ENCODE results near the gene SEC24C.
A peak's percentile ranks its signal among the peaks of the same experiment; 100 is the strongest.

Gene SEC24C

DNA sequence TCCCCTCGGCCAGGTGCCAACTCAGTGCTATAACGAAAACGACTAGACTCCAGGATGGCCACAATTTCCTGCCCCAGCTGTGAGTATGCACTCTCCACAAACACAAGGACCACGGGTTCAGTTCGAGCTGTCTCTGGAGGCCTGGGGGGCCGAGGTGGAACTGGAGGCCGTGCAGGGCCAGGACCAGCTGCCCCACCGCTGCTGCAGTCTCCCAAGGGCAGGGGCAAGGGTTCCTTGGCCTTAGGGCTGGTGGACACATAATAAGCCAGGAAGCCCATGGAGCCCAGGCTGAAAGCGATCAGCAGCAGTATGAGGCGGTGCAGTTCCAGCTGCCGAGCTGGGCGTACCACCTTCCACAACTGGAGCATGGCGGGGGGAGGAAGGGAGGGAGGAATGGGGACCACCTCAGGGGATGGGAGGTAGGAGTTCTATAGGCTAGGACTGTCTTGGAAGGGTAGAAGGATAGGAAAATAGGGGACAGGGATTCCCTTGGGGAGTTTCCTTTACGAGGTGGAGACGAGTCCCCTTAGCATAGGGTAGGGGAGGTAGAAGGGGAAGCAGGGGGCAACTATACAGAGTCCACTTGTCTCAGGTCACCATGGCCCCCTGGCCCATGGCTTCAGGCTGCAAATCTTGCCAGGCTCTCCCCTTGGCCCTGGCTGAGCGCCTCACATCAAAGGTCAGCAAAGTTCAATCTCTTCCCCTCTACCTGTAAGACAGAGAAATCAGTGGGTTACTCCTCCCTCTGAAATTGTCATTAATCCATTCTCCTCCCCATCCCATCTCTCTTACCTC lies 64.0 kb downstream of the SEC24C start:
- Histone ChIP-seq H3K4me3 (ENCODE audit: low read depth, low read length) (no peak overlapping the region), H3K9me3 (no peaks in the 10 kb centered on the region), H3K27me3 (no peaks in the 10 kb centered on the region), H3K36me3 (peaks cover 15% of the 10 kb centered on the region), H3K4me1 (no peaks in the 10 kb centered on the region)
- TF ChIP-seq, protein P1, sequence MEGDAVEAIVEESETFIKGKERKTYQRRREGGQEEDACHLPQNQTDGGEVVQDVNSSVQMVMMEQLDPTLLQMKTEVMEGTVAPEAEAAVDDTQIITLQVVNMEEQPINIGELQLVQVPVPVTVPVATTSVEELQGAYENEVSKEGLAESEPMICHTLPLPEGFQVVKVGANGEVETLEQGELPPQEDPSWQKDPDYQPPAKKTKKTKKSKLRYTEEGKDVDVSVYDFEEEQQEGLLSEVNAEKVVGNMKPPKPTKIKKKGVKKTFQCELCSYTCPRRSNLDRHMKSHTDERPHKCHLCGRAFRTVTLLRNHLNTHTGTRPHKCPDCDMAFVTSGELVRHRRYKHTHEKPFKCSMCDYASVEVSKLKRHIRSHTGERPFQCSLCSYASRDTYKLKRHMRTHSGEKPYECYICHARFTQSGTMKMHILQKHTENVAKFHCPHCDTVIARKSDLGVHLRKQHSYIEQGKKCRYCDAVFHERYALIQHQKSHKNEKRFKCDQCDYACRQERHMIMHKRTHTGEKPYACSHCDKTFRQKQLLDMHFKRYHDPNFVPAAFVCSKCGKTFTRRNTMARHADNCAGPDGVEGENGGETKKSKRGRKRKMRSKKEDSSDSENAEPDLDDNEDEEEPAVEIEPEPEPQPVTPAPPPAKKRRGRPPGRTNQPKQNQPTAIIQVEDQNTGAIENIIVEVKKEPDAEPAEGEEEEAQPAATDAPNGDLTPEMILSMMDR (IDR thresholded peaks at IDR 0.05; ENCODE audit: low read depth, low read length): no peak
- no peak for DNase-seq

- no peaks in the 10 kb centered on the region for H3K4me1 ChIP-seq
- H3K9me3 ChIP-seq: no peaks in the 10 kb centered on the region
- TF ChIP-seq, protein P1 (IDR thresholded peaks at IDR 0.05; ENCODE audit: low read depth, low read length): no peak
- H3K36me3 ChIP-seq: peaks cover 15% of the 10 kb centered on the region
- H3K27me3 ChIP-seq: no peaks in the 10 kb centered on the region
- no peak overlapping the region for H3K4me3 ChIP-seq (ENCODE audit: low read depth, low read length)
- no peak for DNase-seq
Observed at GRCh38 chr10:73809061-73809818, 65.1 kb downstream of the SEC24C start.

GRCh38 chr10:73810358-73810734 lies 66.2 kb downstream of the SEC24C start:
- H3K4me3 ChIP-seq (ENCODE audit: low read depth, low read length): peak overlapping the region; percentile 75
- no peak for DNase-seq
- peaks cover 15% of the 10 kb centered on the region for H3K36me3 ChIP-seq
- no peaks in the 10 kb centered on the region for H3K27me3 ChIP-seq
- H3K4me1 ChIP-seq: no peaks in the 10 kb centered on the region
- TF ChIP-seq, protein P1 (IDR thresholded peaks at IDR 0.05; ENCODE audit: low read depth, low read length): no peak
- H3K9me3 ChIP-seq: no peaks in the 10 kb centered on the region

DNA sequence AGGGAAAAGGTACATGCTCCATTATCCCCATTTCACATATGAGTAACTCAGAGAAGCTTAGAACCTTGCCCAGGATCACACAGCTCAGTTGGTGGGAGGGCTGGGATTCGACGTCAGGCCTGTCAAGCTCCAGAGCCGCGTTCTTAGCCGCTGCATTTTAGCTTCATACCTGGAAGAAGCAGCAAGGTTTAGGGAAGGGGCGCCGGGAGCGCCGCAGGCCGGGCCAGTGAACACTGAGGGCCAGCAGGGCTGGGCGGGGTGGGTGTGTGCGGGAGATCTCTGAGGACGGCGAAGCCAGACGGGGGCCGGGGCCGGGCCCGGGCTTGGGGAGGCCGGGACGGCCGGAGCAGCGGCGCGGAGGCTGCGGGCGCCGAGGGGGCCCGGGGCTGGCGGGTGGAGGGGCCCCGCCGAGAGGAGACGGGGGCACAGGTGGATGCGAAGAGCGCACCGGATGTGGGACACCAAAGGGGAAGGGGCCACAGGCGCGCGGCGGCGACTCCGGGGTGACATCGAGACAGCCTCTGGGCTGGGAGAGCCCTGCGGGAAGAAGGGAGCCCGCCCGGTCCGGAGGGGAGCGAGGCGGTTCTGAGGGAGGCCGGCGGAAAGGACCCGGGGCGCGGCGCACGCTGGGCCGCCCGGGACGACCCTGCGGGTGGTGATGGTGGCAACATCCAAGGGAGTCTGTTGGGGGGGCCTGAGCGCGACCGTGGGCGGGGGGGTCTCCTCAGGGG lies 66.7 kb downstream of the SEC24C start:
- TF ChIP-seq, protein P1 (IDR thresholded peaks at IDR 0.05; ENCODE audit: low read depth, low read length): no peak
- Histone ChIP-seq H3K36me3 (peaks cover 15% of the 10 kb centered on the region), H3K4me3 (ENCODE audit: low read depth, low read length) (peak overlapping the region; percentile 75), H3K27me3 (no peaks in the 10 kb centered on the region), H3K9me3 (no peaks in the 10 kb centered on the region), H3K4me1 (no peaks in the 10 kb centered on the region)
- peak; percentile 35 for DNase-seq

DNA sequence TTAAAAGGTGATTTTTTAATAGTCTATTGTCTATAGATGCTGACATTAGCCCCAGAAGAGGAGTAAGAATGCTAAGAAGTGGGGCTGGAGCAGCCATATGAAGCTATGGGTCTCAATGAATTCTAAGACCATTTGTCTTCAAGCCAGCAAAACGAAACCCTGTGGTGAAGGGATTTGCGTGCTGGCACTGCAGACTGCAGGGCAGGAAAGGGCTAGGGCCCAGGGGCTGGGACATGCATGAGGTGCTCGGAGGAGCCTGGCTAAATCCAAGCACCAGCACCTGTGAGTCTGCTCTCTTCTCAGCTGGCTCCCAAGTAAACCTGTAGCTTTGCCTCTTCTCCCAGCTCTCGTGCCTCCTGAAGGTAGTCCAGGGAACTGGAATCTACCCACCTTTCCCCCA lies 68.5 kb downstream of the SEC24C start:
- Histone ChIP-seq H3K9me3 (no peaks in the 10 kb centered on the region), H3K36me3 (peaks cover 7% of the 10 kb centered on the region; the same call in 1 of the 2 replicates), H3K27me3 (no peaks in the 10 kb centered on the region), H3K4me1 (no peaks in the 10 kb centered on the region), H3K4me3 (ENCODE audit: low read depth, low read length) (no peak overlapping the region)
- TF ChIP-seq, protein P1 (IDR thresholded peaks at IDR 0.05; ENCODE audit: low read depth, low read length): no peak
- DNase-seq: no peak

All from BE2C (cell line).